H1 (cell line): ENCODE data around the gene CCL15. TPM values are rescaled to one million over a fixed set of nuclear protein-coding genes. Genes with fewer than 3 reads are reported as not detected.

Source experiments
- CTCF ChIA-PET: fragments of 300-600 bp; sonication (Branson Sonifier 250); formaldehyde crosslinking; loops from one replicate; lab custom pipeline; 2021; ENCODE audit not compliant: partially characterized antibody; lab: Charles Lee
- POLR2A ChIA-PET: fragments of 300-600 bp; sonication (Branson Sonifier 250); formaldehyde crosslinking; loops from one replicate; lab custom pipeline; 2021; ENCODE audit warnings: inconsistent platforms; ENCODE audit not compliant: partially characterized antibody; lab: Charles Lee
- DNase-seq, 2 experiments: peaks; one replicate each; pipeline versions ENCODE4 v3.0.0 to v3.0.0-alpha.2; 2010 to 2022; ENCODE audit warnings: low spot score in 2 of 2, low read depth in 1 of 2, mixed read lengths in 1 of 2
- FAIRE-seq: peaks from 2 replicates; lab custom pipeline; 2011; peaks lifted over from hg19 to GRCh38; lab: Jason Lieb, UNC
- H2AFZ ChIP-seq: 2 replicates; pipeline ENCODE4 v1.8.1; 2012; ENCODE audit warnings: low read length, inconsistent platforms
- H2AK5ac ChIP-seq: 2 replicates; pipeline ENCODE4 v1.6.1; 2013; ENCODE audit warnings: low read depth, low read length
- H2BK120ac ChIP-seq: replicated peaks from 2 replicates; pipeline ENCODE3; 2013; ENCODE audit warnings: low read depth, low read length, inconsistent platforms
- H2BK12ac ChIP-seq: 2 replicates; pipeline ENCODE4 v1.6.1; 2013; ENCODE audit warnings: low read depth, low read length
- H2BK15ac ChIP-seq: 2 replicates; pipeline ENCODE4 v1.6.1; 2013; ENCODE audit warnings: low read length
- H2BK20ac ChIP-seq: 2 replicates; pipeline ENCODE4 v1.6.1; 2013; ENCODE audit warnings: low read length
- H2BK5ac ChIP-seq: 2 replicates; pipeline ENCODE4 v1.6.1; 2013; ENCODE audit warnings: low read depth, low read length
- H3K14ac ChIP-seq: 2 replicates; pipeline ENCODE4 v1.6.1; 2013; ENCODE audit warnings: inconsistent platforms; ENCODE audit not compliant: insufficient read length
- H3K18ac ChIP-seq: 2 replicates; pipeline ENCODE4 v1.6.1; 2013; ENCODE audit warnings: low read length; ENCODE audit errors: extremely low read depth
- H3K23ac ChIP-seq: 2 replicates; pipeline ENCODE4 v1.6.1; 2013; ENCODE audit warnings: inconsistent platforms; ENCODE audit not compliant: insufficient read length
- H3K23me2 ChIP-seq: 2 replicates; pipeline ENCODE4 v1.6.1; 2013; ENCODE audit warnings: low read depth, low read length
- H3K27ac ChIP-seq: 2 replicates; pipeline ENCODE4 v1.6.1; 2011; ENCODE audit warnings: low read depth, low read length, inconsistent platforms
- H3K27me3 ChIP-seq, 4 experiments: replicated peaks in 1 of 4; 1 replicate in 1 of 4; 2 replicates in 3 of 4; pipeline versions ENCODE4 v1.6.1 to v1.8.1; 2011 to 2013; ENCODE audit warnings: low read length in 3 of 4, mild to moderate bottlenecking in 3 of 4, inconsistent platforms in 2 of 4, mixed read lengths in 2 of 4, moderate library complexity in 1 of 4; ENCODE audit not compliant: control insufficient read depth in 3 of 4, insufficient read depth in 3 of 4; ENCODE audit errors: extremely low read depth in 1 of 4
- H3K36me3 ChIP-seq, 4 experiments: 2 replicates each; pipeline versions ENCODE4 v1.6.1 to v1.8.1; 2011 to 2013; ENCODE audit warnings: mild to moderate bottlenecking in 4 of 4, low read length in 3 of 4, moderate library complexity in 2 of 4, control low read depth in 1 of 4, inconsistent platforms in 1 of 4; ENCODE audit not compliant: insufficient read depth in 4 of 4, control insufficient read depth in 2 of 4
- H3K4ac ChIP-seq: replicated peaks from 2 replicates; pipeline ENCODE3; 2013; ENCODE audit warnings: low read length, low read depth, mixed read lengths, inconsistent platforms; ENCODE audit not compliant: insufficient read length
- H3K4me1 ChIP-seq, 4 experiments: replicated peaks in 1 of 4; 1 replicate in 1 of 4; 2 replicates in 3 of 4; pipeline versions ENCODE4 v1.6.1 to v1.8.1; 2011 to 2013; ENCODE audit warnings: low read length in 3 of 4, inconsistent platforms in 2 of 4, mixed read lengths in 1 of 4; ENCODE audit not compliant: insufficient read depth in 4 of 4, control insufficient read depth in 3 of 4
- H3K4me2 ChIP-seq, 2 experiments: 2 replicates each; pipeline versions ENCODE4 v1.6.1 to v1.8.1; 2011 to 2013; ENCODE audit warnings: low read depth in 2 of 2, low read length in 2 of 2, control low read depth in 1 of 2, inconsistent platforms in 1 of 2, mild to moderate bottlenecking in 1 of 2; ENCODE audit not compliant: insufficient read depth in 1 of 2
- H3K4me3 ChIP-seq, 4 experiments: fragments of 200-600, 300-600 bp in 1 of 4; sonication (generic), shearing (Covaris generic), sonication (Bioruptor Twin) in 1 of 4; 2 replicates each; pipeline versions ENCODE4 v1.5.1 to v1.8.1; 2011 to 2016; ENCODE audit warnings: low read length in 4 of 4, low read depth in 3 of 4, control low read depth in 2 of 4, inconsistent platforms in 2 of 4, mild to moderate bottlenecking in 2 of 4, mixed read lengths in 1 of 4, moderate library complexity in 1 of 4; ENCODE audit not compliant: insufficient read depth in 2 of 4; ENCODE audit errors: extremely low read depth in 1 of 4
- H3K56ac ChIP-seq: replicated peaks from 2 replicates; pipeline ENCODE3; 2013; ENCODE audit warnings: low read depth, mild to moderate bottlenecking, mixed read lengths, low read length, inconsistent platforms; ENCODE audit not compliant: insufficient read length
- H3K79me1 ChIP-seq: 2 replicates; pipeline ENCODE4 v1.6.1; 2013; ENCODE audit warnings: low read depth, low read length, control low read depth
- H3K79me2 ChIP-seq, 2 experiments: 2 replicates each; pipeline versions ENCODE4 v1.6.1 to v1.8.1; 2012 to 2013; ENCODE audit warnings: low read length in 2 of 2, mild to moderate bottlenecking in 2 of 2, inconsistent platforms in 1 of 2; ENCODE audit not compliant: insufficient read depth in 2 of 2, control insufficient read depth in 1 of 2
- H3K9ac ChIP-seq, 4 experiments: replicated peaks in 1 of 4; 1 replicate in 1 of 4; 2 replicates in 3 of 4; pipeline versions ENCODE4 v1.6.1 to v1.8.1; 2011 to 2013; ENCODE audit warnings: low read depth in 3 of 4, low read length in 3 of 4, control low read depth in 2 of 4, mild to moderate bottlenecking in 2 of 4, moderate library complexity in 2 of 4, inconsistent platforms in 1 of 4; ENCODE audit errors: extremely low read depth in 1 of 4
- H3K9me3 ChIP-seq, 2 experiments: 2 replicates each; pipeline versions ENCODE4 v1.6.1 to v1.8.1; 2012 to 2013; ENCODE audit warnings: mild to moderate bottlenecking in 2 of 2, moderate library complexity in 2 of 2, control low read depth in 1 of 2, inconsistent platforms in 1 of 2, low read depth in 1 of 2, low read length in 1 of 2, mixed read lengths in 1 of 2; ENCODE audit not compliant: insufficient read depth in 2 of 2
- H4K20me1 ChIP-seq, 2 experiments: replicated peaks in 1 of 2; 2 replicates each; pipeline versions ENCODE3 to v1.8.1; 2011 to 2013; ENCODE audit warnings: inconsistent platforms in 2 of 2, low read length in 2 of 2, mild to moderate bottlenecking in 1 of 2; ENCODE audit not compliant: insufficient read depth in 2 of 2, control insufficient read depth in 1 of 2
- H4K5ac ChIP-seq: 2 replicates; pipeline ENCODE4 v1.6.1; 2013; ENCODE audit warnings: low read length, low read depth, mixed read lengths, inconsistent platforms; ENCODE audit not compliant: insufficient read length
- H4K8ac ChIP-seq: 2 replicates; pipeline ENCODE4 v1.8.0; 2013; ENCODE audit warnings: mild to moderate bottlenecking, moderate library complexity, low read length, inconsistent platforms; ENCODE audit not compliant: insufficient read depth; ENCODE audit errors: extremely low read depth
- H4K91ac ChIP-seq: replicated peaks from 2 replicates; pipeline ENCODE3; 2013; ENCODE audit warnings: low read length, mixed read lengths, inconsistent platforms; ENCODE audit not compliant: insufficient read length
- CTCF ChIP-seq, 3 experiments: IDR thresholded peaks; 1 replicate in 2 of 3; 2 replicates in 1 of 3; pipeline versions ENCODE4 v1.5.1 to v1.6.1; 2011; ENCODE audit warnings: low read length in 3 of 3, mild to moderate bottlenecking in 3 of 3, inconsistent platforms in 2 of 3, low read depth in 1 of 3, moderate library complexity in 1 of 3; ENCODE audit not compliant: insufficient read depth in 1 of 3; ENCODE audit errors: control extremely low read depth in 1 of 3
- E2F6 ChIP-seq: IDR thresholded peaks from 2 replicates; pipeline ENCODE4 v1.6.1; 2012; ENCODE audit warnings: inconsistent platforms
- RXRA ChIP-seq: IDR thresholded peaks from 2 replicates; pipeline ENCODE4 v1.6.1; 2011; ENCODE audit warnings: low read depth, mild to moderate bottlenecking, low read length, moderate library complexity; ENCODE audit not compliant: insufficient read depth
- SAP30 ChIP-seq: fragments of 300-600 bp; sonication (generic); IDR thresholded peaks from 2 replicates; pipeline ENCODE4 v1.7.1; 2012; ENCODE audit warnings: low read length, moderate library complexity, mild to moderate bottlenecking, inconsistent platforms; ENCODE audit not compliant: insufficient read depth, insufficient replicate concordance
- SP1 ChIP-seq: IDR thresholded peaks from 2 replicates; pipeline ENCODE4 v1.6.1; 2011; ENCODE audit warnings: low read depth, low read length
- SP2 ChIP-seq: IDR thresholded peaks from 2 replicates; pipeline ENCODE4 v1.6.1; 2012; ENCODE audit warnings: mild to moderate bottlenecking, low read length, inconsistent platforms
- TEAD4 ChIP-seq: IDR thresholded peaks from 2 replicates; pipeline ENCODE4 v1.6.1; 2012; ENCODE audit warnings: low read depth, low read length, inconsistent platforms, mixed read lengths
- WGBS, 2 experiments: shearing (Covaris generic) in 1 of 2; methylation state at CpG; one replicate each; pipeline versions ENCODE4 v1.1.6 to v1.1.7; 2013 to 2015; ENCODE audit warnings: low lambda C conversion rate in 2 of 2, mixed read lengths in 2 of 2, inconsistent platforms in 1 of 2, low coverage in 1 of 2, missing lambda C conversion rate in 1 of 2; ENCODE audit not compliant: insufficient replicate concordance in 2 of 2, insufficient coverage in 1 of 2, insufficient read length in 1 of 2; ENCODE audit errors: extremely low coverage in 1 of 2, missing lambda C conversion rate in 1 of 2; 5-methylcytosine and 5-hydroxymethylcytosine counted together
- polyA plus RNA-seq, 7 experiments: library from polyadenylated mRNA; depleted of rRNA in 3 of 7; stranded (reverse) in 5 of 7; unstranded in 2 of 7; fragments of >200 nt in 5 of 7; fragments of 200-250 nt in 2 of 7; gene quantifications; 1 replicate in 5 of 7; 2 replicates in 1 of 7; 4 replicates in 1 of 7; pipeline versions ENCODE4 v1.2.1 to v1.2.3, GENCODE V29; 2011 to 2013; ENCODE audit warnings: missing spikeins in 2 of 7, mixed read lengths in 2 of 7
- total RNA-seq: library from RNA; stranded (reverse); fragmentation: NEBNext Ultra II Directional; extraction: Animal tissue kit (Norgen Biotek cat#: 25700); gene quantifications from 2 replicates; pipeline ENCODE4 v1.2.1, GENCODE V29; 2021

Gene CCL15
- total and polyA plus RNA-seq, 2 of the 8 experiments (the other 6 are each of a cell fraction or from before 2014, with no cell fraction given): not detected

GRCh38 chr17:35969558-35970380 lies 31.6 kb downstream of the CCL15 start:
- H3K56ac ChIP-seq: no peak overlapping the region
- no peaks in the 10 kb centered on the region for H3K27me3 ChIP-seq
- H3K79me1 ChIP-seq: no peaks in the 10 kb centered on the region
- no peak overlapping the region for H4K91ac ChIP-seq
- no peak overlapping the region for H3K4me2 ChIP-seq
- no peak overlapping the region for H2AK5ac ChIP-seq
- no peaks in the 10 kb centered on the region for H3K23me2 ChIP-seq
- peak overlapping the region; percentile 26 for H4K5ac ChIP-seq
- H3K18ac ChIP-seq: no peak overlapping the region
- no peaks in the 10 kb centered on the region for H3K36me3 ChIP-seq
- no peak overlapping the region for H3K4ac ChIP-seq
- H4K8ac ChIP-seq: peak overlapping the region; percentile 28; the same call in 1 of the 2 replicates
- H2BK12ac ChIP-seq: no peak overlapping the region
- POLR2A ChIA-PET: interaction anchor here (0.6 kb wide), 1 partner anchor 38 kb away, joined by 3 read pairs; no protein-coding TSS in a partner anchor
- H3K79me2 ChIP-seq: no peaks in the 10 kb centered on the region
- H3K9ac ChIP-seq: no peak overlapping the region
- no peak overlapping the region for H3K23ac ChIP-seq
- H2BK15ac ChIP-seq: no peak overlapping the region
- WGBS, 2 experiments: 66% methylated on average over 8 of the region's 8 CpGs; no CpG with 5 or more reads in 1 of the 2 experiments
- DNase-seq (peak; percentile 60 to 87), FAIRE-seq (no peak)
- no peaks in the 10 kb centered on the region for H4K20me1 ChIP-seq
- no peak overlapping the region for H3K14ac ChIP-seq
- no peak overlapping the region for H3K4me3 ChIP-seq
- H3K27ac ChIP-seq: no peak overlapping the region
- H3K9me3 ChIP-seq: no peaks in the 10 kb centered on the region
- H2AFZ ChIP-seq: 0 out of 2 replicates have a peak overlapping the region, but pooled peaks have one; percentile 65
- H2BK5ac ChIP-seq: no peak overlapping the region
- CTCF ChIA-PET: interaction anchor here (0.6 to 5.1 kb wide), 28 partner anchors 9 to 1679 kb away, joined by 3 to 46 read pairs (median 3); partner anchors contain the start of gene LYZL6
- no peak overlapping the region for H2BK20ac ChIP-seq
- peaks cover 0 to 2% (median 0%) of the 10 kb centered on the region in 4 experiments; a peak in 2 of 7 replicates for H3K4me1 ChIP-seq
- no peak overlapping the region for H2BK120ac ChIP-seq
- no peak for TF ChIP-seq RXRA
- TF ChIP-seq SAP30: no peak
- TF ChIP-seq SP2: no peak
- no peak for TF ChIP-seq E2F6
- no peak for TF ChIP-seq TEAD4
- peak; percentile 15 to 88 (median 81) for TF ChIP-seq CTCF (IDR thresholded peaks at IDR 0.05; ENCODE audit: control extremely low read depth in 1 of 3, insufficient read depth in 1 of 3, low read depth in 1 of 3, low read length in 3 of 3)
- no peak for TF ChIP-seq SP1
